ENCODE data around the gene MYBPC1.
"Not testable (repeated sequence)": the region's sequence is repeated elsewhere in the genome, so short reads cannot be mapped to it uniquely, and the experiment has no call there.

MYBPC1 gene

DNA sequence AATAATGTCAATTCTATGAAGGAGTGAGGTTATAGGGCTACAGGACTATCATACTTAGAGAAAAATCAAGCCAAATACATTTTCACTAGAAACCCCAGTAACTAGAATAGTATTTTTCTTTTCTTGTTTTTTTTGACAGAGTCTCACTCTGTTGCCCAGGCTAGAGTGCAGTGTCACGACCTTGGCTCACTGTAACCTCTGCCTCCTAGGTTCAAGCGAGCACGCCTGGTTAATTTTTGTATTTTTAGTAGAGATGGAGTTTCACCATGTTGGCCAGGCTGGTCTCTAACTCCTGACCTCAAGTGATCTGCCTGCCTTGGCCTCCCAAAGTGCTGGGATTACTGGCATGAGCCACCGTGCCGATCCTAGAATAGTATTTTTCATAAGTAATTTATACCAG lies 139.7 kb downstream of the MYBPC1 start:
- not testable (repeated sequence) for DNase-seq (ENCODE audit: low read depth)

Data from fibroblast of the conjunctiva (primary cell).